ENCODE results near the gene PALD1. TPM values are rescaled to one million over a fixed set of nuclear protein-coding genes. Genes with fewer than 3 reads are reported as not detected.
A peak's percentile ranks its signal among the peaks of the same experiment; 100 is the strongest.

The PALD1 gene
- total and polyA plus RNA-seq, 9 of the 15 experiments (the other 6 are each of a cell fraction or from before 2014, with no cell fraction given): 0.03 to 0.29 (median 0.09) TPM; not detected in 2

DNA sequence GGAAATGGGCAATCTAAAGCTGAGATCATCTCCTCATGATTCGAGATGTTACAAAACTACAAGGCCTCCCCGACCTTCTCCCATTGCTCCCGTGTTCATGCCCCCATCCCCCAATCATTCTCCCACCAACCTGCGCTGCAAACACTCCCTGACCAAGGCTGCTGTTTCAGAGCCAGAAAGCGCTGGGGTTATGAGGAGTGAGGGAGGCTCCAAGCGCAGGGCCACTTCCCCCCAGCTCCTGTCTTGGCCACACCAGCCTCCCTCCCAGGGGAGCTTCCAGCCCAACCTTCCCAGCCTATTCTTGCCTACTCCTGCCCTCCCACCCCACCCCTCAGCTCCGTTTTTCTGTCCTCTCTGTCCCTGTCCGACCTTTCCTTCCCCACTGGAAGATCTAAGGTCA, 22.4 kb upstream of the PALD1 start:
- peaks cover 5 to 11% of the 10 kb centered on the region in 2 experiments; a peak in 3 of 5 replicates for H3K4me1 ChIP-seq (replicated peaks in 1 of 2; ENCODE audit: control insufficient read depth in 2 of 2, insufficient read depth in 2 of 2, low read length in 2 of 2)
- intact Hi-C loops (cut with micrococcal nuclease) (loop anchor here (5.0 kb wide), 1 partner anchor 74 kb away; the partner anchor contains the start of gene LRRC20), in situ Hi-C loops (cut with MboI) (no loop called here)
- no peaks in the 10 kb centered on the region for H3K9me1 ChIP-seq (ENCODE audit: control insufficient read depth, insufficient read depth, low read length)
- peak; percentile 56 for FAIRE-seq
- H3K27me3 ChIP-seq (ENCODE audit: control insufficient read depth in 2 of 2, insufficient read depth in 2 of 2, low read length in 2 of 2): peaks cover 51 to 66% of the 10 kb centered on the region in 2 experiments
- H3K9me3 ChIP-seq (replicated peaks; ENCODE audit: control insufficient read depth, insufficient read depth, low read depth, low read length): no peaks in the 10 kb centered on the region
- TF ChIP-seq, protein P1, sequence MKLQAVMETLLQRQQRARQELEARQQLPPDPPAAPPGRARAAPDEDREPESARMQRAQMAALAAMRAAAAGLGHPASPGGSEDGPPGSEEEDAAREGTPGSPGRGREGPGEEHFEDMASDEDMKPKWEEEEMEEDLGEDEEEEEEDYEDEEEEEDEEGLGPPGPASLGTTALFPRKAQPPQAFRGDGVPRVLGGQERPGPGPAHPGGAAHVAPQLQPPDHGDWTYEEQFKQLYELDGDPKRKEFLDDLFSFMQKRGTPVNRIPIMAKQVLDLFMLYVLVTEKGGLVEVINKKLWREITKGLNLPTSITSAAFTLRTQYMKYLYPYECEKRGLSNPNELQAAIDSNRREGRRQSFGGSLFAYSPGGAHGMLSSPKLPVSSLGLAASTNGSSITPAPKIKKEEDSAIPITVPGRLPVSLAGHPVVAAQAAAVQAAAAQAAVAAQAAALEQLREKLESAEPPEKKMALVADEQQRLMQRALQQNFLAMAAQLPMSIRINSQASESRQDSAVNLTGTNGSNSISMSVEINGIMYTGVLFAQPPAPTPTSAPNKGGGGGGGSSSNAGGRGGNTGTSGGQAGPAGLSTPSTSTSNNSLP (IDR thresholded peaks at IDR 0.05; ENCODE audit: borderline replicate concordance, low read depth, low read length): no peak
- TF ChIP-seq ZZZ3 (IDR thresholded peaks at IDR 0.05) (no peak), DDX20 (tag; IDR thresholded peaks at IDR 0.05; ENCODE audit: low read depth) (no peak), RUNX1 (IDR thresholded peaks at IDR 0.05; ENCODE audit: low read depth) (no peak), TAF9B (IDR thresholded peaks at IDR 0.05; ENCODE audit: partially characterized antibody) (no peak)
- H3K79me2 ChIP-seq (ENCODE audit: control insufficient read depth, insufficient read depth, low read length): no peaks in the 10 kb centered on the region
- no peak for DNase-seq (ENCODE audit: extremely low read depth in 1 of 4, low spot score in 3 of 4)
- WGBS (ENCODE audit: insufficient coverage, low coverage, missing lambda C conversion rate): 2% methylated on average over 7 of the region's 8 CpGs
- H3K27ac ChIP-seq (ENCODE audit: extremely low read depth, low read depth, low read length): no peak overlapping the region
- peaks cover 14% of the 10 kb centered on the region; the same call in 1 of the 2 replicates for H4K20me1 ChIP-seq (replicated peaks; ENCODE audit: control insufficient read depth, insufficient read depth, low read length)
- ChIA-PET POLR2A (interaction anchor here (0.7 to 1.3 kb wide), 3 partner anchors 10 to 22 kb away, joined by 3 read pairs; no protein-coding TSS in a partner anchor), CTCF (ENCODE audit: low intra/inter-chr PET ratio) (no interaction called here)
- no peak overlapping the region for H2AFZ ChIP-seq (ENCODE audit: low read depth, low read length)
- H3K36me3 ChIP-seq (ENCODE audit: control insufficient read depth, insufficient read depth, low read length): no peaks in the 10 kb centered on the region
- no peak overlapping the region; a peak in 1 of 4 replicates for H3K9ac ChIP-seq (ENCODE audit: insufficient read depth in 1 of 2, low read depth in 2 of 2, low read length in 2 of 2)
- no peak overlapping the region for H3K4me3 ChIP-seq
- no peak overlapping the region for H3K4me2 ChIP-seq (ENCODE audit: insufficient read depth, low read length)
- no TSS peak for BruUV-seq (replicated peaks)
- ATAC-seq: 0 out of 3 replicates have a peak, but pooled peaks have one; percentile 9
